IMR-90 (cell line): Measurements from ENCODE around the gene HMGXB3. TPM values are rescaled to one million over a fixed set of nuclear protein-coding genes. Genes with fewer than 3 reads are reported as not detected.

ENCODE experiments used
- ATAC-seq: fragments of 200-7000 bp; cut with Tn5 transposase; 2 replicates; pipeline ENCODE4 v1.9.1; 2020; ENCODE audit warnings: low read depth, mild to moderate bottlenecking, moderate library complexity
- BruUV-seq: library from RNA; stranded (reverse); fragments of 400-500 nt; replicated peaks from 2 replicates; lab custom pipeline; 2021; lab: Mats Ljungman, UMichigan
- CTCF ChIA-PET: fragments of 300-600 bp; formaldehyde crosslinking; extraction: SDS; loops from one replicate; lab custom pipeline; 2021; ENCODE audit warnings: antibody characterized with exemption; lab: Yijun Ruan, JAX
- POLR2A ChIA-PET: fragments of 300-600 bp; sonication (Branson Sonifier 250); formaldehyde crosslinking; loops from one replicate; lab custom pipeline; 2022; ENCODE audit warnings: antibody characterized with exemption; ENCODE audit not compliant: unreplicated experiment; lab: Charles Lee
- DNase-seq: peaks from one replicate; pipeline ENCODE4 v3.0.0; 2013
- H2AFZ ChIP-seq: replicated peaks from 2 replicates; pipeline ENCODE3; 2013; ENCODE audit warnings: low read length, mild to moderate bottlenecking; ENCODE audit not compliant: poor library complexity
- H2AK5ac ChIP-seq: 2 replicates; pipeline ENCODE4 v1.6.1; 2013; ENCODE audit warnings: low read depth, low read length, inconsistent platforms
- H2AK9ac ChIP-seq: replicated peaks from 2 replicates; pipeline ENCODE3; 2013; ENCODE audit warnings: mild to moderate bottlenecking, low read depth, low read length, moderate library complexity; ENCODE audit not compliant: poor library complexity
- H2BK120ac ChIP-seq: 2 replicates; pipeline ENCODE4 v1.6.1; 2013; ENCODE audit warnings: low read depth, low read length, inconsistent platforms
- H2BK15ac ChIP-seq: 3 replicates; pipeline ENCODE4 v1.6.1; 2013; ENCODE audit warnings: low read depth, low read length, inconsistent platforms
- H2BK20ac ChIP-seq: 2 replicates; pipeline ENCODE4 v1.6.1; 2013; ENCODE audit warnings: low read depth, mild to moderate bottlenecking, inconsistent platforms, low read length, moderate library complexity
- H2BK5ac ChIP-seq: 2 replicates; pipeline ENCODE4 v1.6.1; 2013; ENCODE audit warnings: mild to moderate bottlenecking, low read depth, low read length, inconsistent platforms; ENCODE audit not compliant: poor library complexity, severe bottlenecking
- H3K14ac ChIP-seq: replicated peaks from 2 replicates; pipeline ENCODE4 v1.6.1; 2013; ENCODE audit warnings: low read depth, low read length, inconsistent platforms
- H3K18ac ChIP-seq: 2 replicates; pipeline ENCODE4 v1.6.1; 2013; ENCODE audit warnings: low read depth, low read length, control low read depth
- H3K23ac ChIP-seq: 2 replicates; pipeline ENCODE4 v1.6.1; 2013; ENCODE audit warnings: low read depth, low read length, inconsistent platforms
- H3K27ac ChIP-seq: 2 replicates; pipeline ENCODE4 v1.5.1; 2013; ENCODE audit warnings: mild to moderate bottlenecking, control low read depth, low read length; ENCODE audit not compliant: insufficient read depth
- H3K27me3 ChIP-seq: 2 replicates; pipeline ENCODE4 v1.6.1; 2013; ENCODE audit warnings: low read length; ENCODE audit not compliant: control insufficient read depth, insufficient read depth
- H3K36me3 ChIP-seq: 2 replicates; pipeline ENCODE4 v1.6.1; 2013; ENCODE audit warnings: low read length, mixed read lengths; ENCODE audit not compliant: control insufficient read depth, insufficient read depth
- H3K4ac ChIP-seq: 2 replicates; pipeline ENCODE4 v1.6.1; 2013; ENCODE audit warnings: low read depth, low read length, inconsistent platforms
- H3K4me1 ChIP-seq: 2 replicates; pipeline ENCODE4 v1.6.1; 2013; ENCODE audit warnings: low read length, mixed read lengths; ENCODE audit not compliant: control insufficient read depth, insufficient read depth
- H3K4me2 ChIP-seq: 2 replicates; pipeline ENCODE4 v1.6.1; 2013; ENCODE audit warnings: low read depth, mild to moderate bottlenecking, control low read depth, low read length, moderate library complexity
- H3K4me3 ChIP-seq: 2 replicates; pipeline ENCODE4 v1.5.1; 2013; ENCODE audit warnings: low read depth, mild to moderate bottlenecking, control low read depth, low read length, moderate library complexity; ENCODE audit not compliant: insufficient read depth
- H3K56ac ChIP-seq: 2 replicates; pipeline ENCODE4 v1.6.1; 2013; ENCODE audit warnings: low read length, inconsistent platforms; ENCODE audit not compliant: insufficient read depth; ENCODE audit errors: extremely low read depth
- H3K79me1 ChIP-seq, 2 experiments: 2 replicates each; pipeline ENCODE4 v1.6.1; 2013; ENCODE audit warnings: low read length in 2 of 2, inconsistent platforms in 1 of 2, low read depth in 1 of 2
- H3K9ac ChIP-seq: 2 replicates; pipeline ENCODE4 v1.6.1; 2013; ENCODE audit warnings: low read depth, low read length, control low read depth
- H3K9me1 ChIP-seq: 2 replicates; pipeline ENCODE4 v1.6.1; 2013; ENCODE audit warnings: low read length, inconsistent platforms; ENCODE audit not compliant: insufficient read depth
- H3K9me3 ChIP-seq: 2 replicates; pipeline ENCODE4 v1.6.1; 2013; ENCODE audit warnings: low read length; ENCODE audit not compliant: control insufficient read depth, insufficient read depth
- H4K20me1 ChIP-seq: 2 replicates; pipeline ENCODE4 v1.6.1; 2013; ENCODE audit warnings: low read length, inconsistent platforms; ENCODE audit not compliant: insufficient read depth
- H4K5ac ChIP-seq: 2 replicates; pipeline ENCODE4 v1.6.1; 2013; ENCODE audit warnings: mild to moderate bottlenecking, low read depth, low read length, control low read depth
- H4K8ac ChIP-seq, 2 experiments: 2 replicates each; pipeline ENCODE4 v1.6.1; 2013; ENCODE audit warnings: low read depth in 2 of 2, low read length in 2 of 2, control low read depth in 1 of 2, inconsistent platforms in 1 of 2
- H4K91ac ChIP-seq: 2 replicates; pipeline ENCODE4 v1.6.1; 2013; ENCODE audit warnings: low read depth, low read length, inconsistent platforms; ENCODE audit not compliant: insufficient read depth
- MAFK ChIP-seq: IDR thresholded peaks from 2 replicates; pipeline ENCODE4 v1.6.1; 2012; ENCODE audit warnings: low read depth, low read length, improper control_type of control experiment
- POLR2A ChIP-seq: IDR thresholded peaks from 2 replicates; pipeline ENCODE4 v1.6.1; 2012; ENCODE audit warnings: mild to moderate bottlenecking, low read depth, low read length
- RAD21 ChIP-seq: IDR thresholded peaks from 2 replicates; pipeline ENCODE4 v1.6.1; 2012; ENCODE audit warnings: low read length, improper control_type of control experiment
- RCOR1 ChIP-seq: IDR thresholded peaks from 2 replicates; pipeline ENCODE4 v1.6.1; 2012; ENCODE audit warnings: mild to moderate bottlenecking, low read length, improper control_type of control experiment; ENCODE audit not compliant: insufficient replicate concordance
- WGBS, 2 experiments: methylation state at CpG; one replicate each; pipeline versions ENCODE4 v1.1.5 to v1.1.7; 2013; ENCODE audit warnings: missing lambda C conversion rate in 2 of 2; ENCODE audit not compliant: insufficient read length in 1 of 2; ENCODE audit errors: extremely low coverage in 2 of 2; 5-methylcytosine and 5-hydroxymethylcytosine counted together
- dilution Hi-C: fragments of 300-500 bp; cut with HindIII; formaldehyde crosslinking; loops from one replicate; pipeline ENCODE4 v1.14.3; 2018; ENCODE audit warnings: low sequenced_read_pairs; ENCODE audit not compliant: unreplicated experiment
- in situ Hi-C: fragments of 300-500 bp; cut with MboI; formaldehyde crosslinking; loops from 3 replicates; pipeline ENCODE4 v1.14.3; 2019; ENCODE audit warnings: low sequenced_read_pairs, inconsistent platforms, mixed read lengths
- intact Hi-C: fragments of 100-400 bp; cut with micrococcal nuclease; formaldehyde crosslinking; loops from 2 replicates; pipeline ENCODE4 v1.10.0; 2022
- polyA plus RNA-seq, 3 experiments: library from polyadenylated mRNA; depleted of rRNA; stranded (reverse); fragments of >200 nt; gene quantifications; 2 replicates each; pipeline ENCODE4 v1.2.3, GENCODE V29; 2012; ENCODE audit warnings: low replicate concordance in 1 of 3
- total RNA-seq: library from RNA; depleted of rRNA; stranded (reverse); fragments of >200 nt; gene quantifications from 2 replicates; pipeline ENCODE4 v1.2.3, GENCODE V29; 2012
- TF ChIP-seq, protein P1 (sequence below): conservative IDR thresholded peaks from 2 replicates; pipeline ENCODE4 v1.5.1; 2012; ENCODE audit warnings: mild to moderate bottlenecking, low read depth, low read length, improper control_type of control experiment
- TF ChIP-seq, protein P2 (sequence below): fragments of 150-350 bp; IDR thresholded peaks from 2 replicates; pipeline ENCODE4 v1.6.1; 2017; ENCODE audit warnings: mild to moderate bottlenecking, antibody characterized with exemption, low read length, low read depth

The HMGXB3 gene
- total and polyA plus RNA-seq, 2 of the 4 experiments (the other 2 are of a cell fraction) = 27.6 to 30.6 TPM

DNA sequence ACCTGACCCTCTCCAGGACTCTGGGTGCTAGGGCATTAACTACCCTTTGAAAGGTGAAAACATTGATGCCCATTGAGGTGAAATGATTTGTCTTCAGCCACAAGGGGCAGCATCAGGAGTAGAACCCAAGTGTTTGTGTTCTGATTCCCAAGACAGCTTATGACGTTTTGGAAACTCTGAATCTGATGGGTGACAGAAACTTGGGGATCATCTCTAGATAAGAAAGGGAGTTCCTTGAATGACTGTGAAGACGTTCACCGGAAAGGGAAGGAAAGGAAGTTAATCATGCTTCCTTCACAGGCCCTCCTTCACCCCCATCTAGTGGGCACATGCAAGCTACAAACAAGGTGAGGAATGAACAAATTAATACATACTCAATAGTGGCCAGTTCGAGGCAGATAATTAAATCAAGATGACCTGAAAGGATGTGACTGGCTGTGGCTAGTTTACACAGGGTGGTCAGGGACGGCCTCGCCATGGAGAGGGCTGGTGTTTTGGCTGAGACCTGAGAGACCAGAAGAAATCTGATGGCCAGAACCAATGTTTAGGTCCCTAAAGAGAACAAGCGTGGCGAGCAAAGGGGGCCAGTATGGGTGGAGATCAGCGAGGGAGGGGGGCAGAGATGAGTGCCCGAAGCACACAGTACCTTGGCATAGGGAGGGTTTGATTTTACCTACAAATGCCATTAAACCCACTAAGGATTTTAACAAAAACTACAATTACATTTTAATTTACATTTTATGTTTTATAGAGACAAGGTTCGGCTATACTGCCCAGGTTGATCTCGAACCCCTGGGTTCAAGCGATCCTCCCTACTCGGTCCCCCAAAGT lies 40.9 kb upstream of the HMGXB3 start:
- H2AK5ac ChIP-seq = peak overlapping the region; percentile 69; the same call in 1 of the 2 replicates
- ChIA-PET CTCF (interaction anchor here (0.5 to 2.1 kb wide), 10 partner anchors 9 to 323 kb away, joined by 3 to 8 read pairs (median 4); no protein-coding TSS in a partner anchor), POLR2A (interaction anchor here (0.6 to 0.7 kb wide), 3 partner anchors 88 to 121 kb away, joined by 4 to 7 read pairs (median 5); no protein-coding TSS in a partner anchor)
- H4K91ac ChIP-seq = peak overlapping the region; percentile 81
- H3K4me1 ChIP-seq = peaks cover 6% of the 10 kb centered on the region
- H3K79me1 ChIP-seq = peaks cover 0 to 14% of the 10 kb centered on the region in 2 experiments; a peak in 3 of 4 replicates
- peak overlapping the region; percentile 62 for H3K9ac ChIP-seq
- whole genome bisulfite sequencing, 2 experiments = 100% methylated on average over 2 of the region's 14 CpGs; no CpG with 5 or more reads in 1 of the 2 experiments
- peak overlapping the region; percentile 85 to 91 for H4K8ac ChIP-seq
- 0 out of 3 replicates have a peak overlapping the region, but pooled peaks have one; percentile 9 for H2BK15ac ChIP-seq
- peak; percentile 58 for DNase-seq
- no peaks in the 10 kb centered on the region for H3K36me3 ChIP-seq
- H4K20me1 ChIP-seq = no peaks in the 10 kb centered on the region
- TF ChIP-seq, protein P1, sequence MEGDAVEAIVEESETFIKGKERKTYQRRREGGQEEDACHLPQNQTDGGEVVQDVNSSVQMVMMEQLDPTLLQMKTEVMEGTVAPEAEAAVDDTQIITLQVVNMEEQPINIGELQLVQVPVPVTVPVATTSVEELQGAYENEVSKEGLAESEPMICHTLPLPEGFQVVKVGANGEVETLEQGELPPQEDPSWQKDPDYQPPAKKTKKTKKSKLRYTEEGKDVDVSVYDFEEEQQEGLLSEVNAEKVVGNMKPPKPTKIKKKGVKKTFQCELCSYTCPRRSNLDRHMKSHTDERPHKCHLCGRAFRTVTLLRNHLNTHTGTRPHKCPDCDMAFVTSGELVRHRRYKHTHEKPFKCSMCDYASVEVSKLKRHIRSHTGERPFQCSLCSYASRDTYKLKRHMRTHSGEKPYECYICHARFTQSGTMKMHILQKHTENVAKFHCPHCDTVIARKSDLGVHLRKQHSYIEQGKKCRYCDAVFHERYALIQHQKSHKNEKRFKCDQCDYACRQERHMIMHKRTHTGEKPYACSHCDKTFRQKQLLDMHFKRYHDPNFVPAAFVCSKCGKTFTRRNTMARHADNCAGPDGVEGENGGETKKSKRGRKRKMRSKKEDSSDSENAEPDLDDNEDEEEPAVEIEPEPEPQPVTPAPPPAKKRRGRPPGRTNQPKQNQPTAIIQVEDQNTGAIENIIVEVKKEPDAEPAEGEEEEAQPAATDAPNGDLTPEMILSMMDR = peak; percentile 40
- TF ChIP-seq, protein P2, sequence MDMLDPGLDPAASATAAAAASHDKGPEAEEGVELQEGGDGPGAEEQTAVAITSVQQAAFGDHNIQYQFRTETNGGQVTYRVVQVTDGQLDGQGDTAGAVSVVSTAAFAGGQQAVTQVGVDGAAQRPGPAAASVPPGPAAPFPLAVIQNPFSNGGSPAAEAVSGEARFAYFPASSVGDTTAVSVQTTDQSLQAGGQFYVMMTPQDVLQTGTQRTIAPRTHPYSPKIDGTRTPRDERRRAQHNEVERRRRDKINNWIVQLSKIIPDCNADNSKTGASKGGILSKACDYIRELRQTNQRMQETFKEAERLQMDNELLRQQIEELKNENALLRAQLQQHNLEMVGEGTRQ = no peak
- TF ChIP-seq RAD21 (peak; percentile 24; the same call in 1 of the 2 replicates), MAFK (no peak), RCOR1 (no peak), POLR2A (no peak; the same call in 1 of the 2 replicates)
- H3K9me3 ChIP-seq = no peaks in the 10 kb centered on the region
- dilution Hi-C loops (no loop called here), intact Hi-C loops (loop anchor here (5.0 kb wide), 1 partner anchor 107 kb away; no protein-coding TSS in a partner anchor), in situ Hi-C loops (no loop called here)
- H3K18ac ChIP-seq = no peak overlapping the region; the same call in 1 of the 2 replicates
- peak overlapping the region; percentile 28 for H3K23ac ChIP-seq
- H2AFZ ChIP-seq = peak overlapping the region; percentile 97
- peak overlapping the region; percentile 62 for H2AK9ac ChIP-seq
- peak overlapping the region; percentile 40; the same call in 1 of the 2 replicates for H3K56ac ChIP-seq
- peak overlapping the region; percentile 58 for H4K5ac ChIP-seq
- peak overlapping the region; percentile 39 for H3K4me3 ChIP-seq
- no TSS peak for BruUV-seq
- no peak for ATAC-seq
- 0 out of 2 replicates have a peak overlapping the region, but pooled peaks have one; percentile 7 for H2BK120ac ChIP-seq
- peak overlapping the region; percentile 80 for H3K4me2 ChIP-seq
- H3K14ac ChIP-seq = peak overlapping the region; percentile 74; the same call in 1 of the 2 replicates
- 0 out of 2 replicates have a peak overlapping the region, but pooled peaks have one; percentile 11 for H2BK20ac ChIP-seq
- H3K27me3 ChIP-seq = peaks cover 2% of the 10 kb centered on the region; the same call in 1 of the 2 replicates
- peak overlapping the region; percentile 70 for H3K27ac ChIP-seq
- peaks cover 7% of the 10 kb centered on the region for H3K9me1 ChIP-seq
- H3K4ac ChIP-seq = peak overlapping the region; percentile 51
- peak overlapping the region; percentile 66 for H2BK5ac ChIP-seq
